Activated CD4-positive, alpha-beta memory T cell treated with anti-CD3 and anti-CD28 coated beads for 36 hours (primary cell): ENCODE results near the gene PARP11. TPM values are rescaled to one million over a fixed set of nuclear protein-coding genes. Genes with fewer than 3 reads are reported as not detected.

Source experiments
- CTCF ChIA-PET: fragments of 350-600 bp; sonication (Branson Sonifier 250); formaldehyde crosslinking; loops from one replicate; lab custom pipeline; 2021; ENCODE audit warnings: antibody characterized with exemption, inconsistent platforms; lab: Charles Lee
- POLR2A ChIA-PET: fragments of 350-600 bp; sonication (Branson Sonifier 250); formaldehyde crosslinking; loops from one replicate; lab custom pipeline; 2021; ENCODE audit warnings: antibody characterized with exemption; lab: Charles Lee
- DNase-seq: peaks from one replicate; pipeline ENCODE4 v3.0.0-alpha.2; 2020
- H3K27ac Mint-ChIP-seq: one replicate; pipeline ENCODE4 v1.8.0; 2021; ENCODE audit warnings: mixed read lengths
- H3K27me3 Mint-ChIP-seq: one replicate; pipeline ENCODE4 v1.8.0; 2021; ENCODE audit warnings: mixed read lengths
- H3K36me3 Mint-ChIP-seq: one replicate; pipeline ENCODE4 v1.8.0; 2021; ENCODE audit warnings: mixed read lengths
- H3K4me1 Mint-ChIP-seq: one replicate; pipeline ENCODE4 v1.8.0; 2021; ENCODE audit warnings: low read depth, mixed read lengths
- H3K4me3 Mint-ChIP-seq: one replicate; pipeline ENCODE4 v1.8.0; 2021; ENCODE audit warnings: mild to moderate bottlenecking, mixed read lengths
- H3K9me3 Mint-ChIP-seq: one replicate; pipeline ENCODE4 v1.8.0; 2021; ENCODE audit warnings: mixed read lengths
- intact Hi-C: fragments of 100-400 bp; cut with micrococcal nuclease; formaldehyde crosslinking; loops from one replicate; pipeline ENCODE4 v1.15.1; 2023
- total RNA-seq, 2 experiments: library from RNA; stranded (reverse); gene quantifications; one replicate each; pipeline ENCODE4 v1.2.3, GENCODE V29; 2021

Gene PARP11
- total RNA-seq, 2 experiments from 2014 or later = 16.6 to 17.8 TPM

DNA sequence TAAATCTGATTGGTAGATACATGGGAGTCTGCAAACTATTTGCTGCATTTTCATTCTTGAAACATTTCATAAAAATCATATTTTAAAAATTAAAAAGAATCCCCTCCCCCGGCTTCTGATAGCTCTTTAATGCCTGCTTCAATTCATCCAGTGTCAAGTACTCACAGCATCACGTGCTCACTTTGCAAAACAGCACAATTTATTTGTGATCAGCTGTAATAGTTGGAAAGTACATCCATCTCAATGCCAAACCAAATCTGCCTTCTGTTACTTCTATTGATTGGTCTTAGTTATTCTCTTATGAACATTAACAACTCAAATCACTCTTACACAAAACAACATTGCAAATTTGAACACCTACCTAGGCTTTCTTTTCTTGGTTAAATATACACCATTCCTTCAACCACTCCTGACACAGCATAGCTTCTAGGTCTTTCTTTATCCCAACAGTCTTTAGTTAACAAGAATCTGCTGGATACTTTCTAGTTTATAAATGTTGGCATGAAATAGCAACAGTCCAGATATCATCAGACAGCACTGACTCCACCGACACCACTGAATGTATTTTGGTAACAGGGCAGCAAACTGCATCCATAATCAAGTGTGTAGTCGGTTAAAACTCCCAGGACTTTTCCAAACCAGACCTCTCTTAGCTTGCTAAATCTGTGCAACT, 58.0 kb downstream of the PARP11 start:
- Mint-ChIP-seq H3K9me3 (no peaks in the 10 kb centered on the region), H3K4me3 (no peak overlapping the region), H3K36me3 (peaks cover 12% of the 10 kb centered on the region), H3K4me1 (no peaks in the 10 kb centered on the region), H3K27me3 (no peaks in the 10 kb centered on the region), H3K27ac (no peak overlapping the region)
- ChIA-PET CTCF (interaction anchor here (1.5 to 2.3 kb wide), 2 partner anchors 11 to 515 kb away, joined by 3 to 5 read pairs; no protein-coding TSS in a partner anchor), POLR2A (no interaction called here)
- DNase-seq = no peak
- intact Hi-C loops = no loop called here

DNA sequence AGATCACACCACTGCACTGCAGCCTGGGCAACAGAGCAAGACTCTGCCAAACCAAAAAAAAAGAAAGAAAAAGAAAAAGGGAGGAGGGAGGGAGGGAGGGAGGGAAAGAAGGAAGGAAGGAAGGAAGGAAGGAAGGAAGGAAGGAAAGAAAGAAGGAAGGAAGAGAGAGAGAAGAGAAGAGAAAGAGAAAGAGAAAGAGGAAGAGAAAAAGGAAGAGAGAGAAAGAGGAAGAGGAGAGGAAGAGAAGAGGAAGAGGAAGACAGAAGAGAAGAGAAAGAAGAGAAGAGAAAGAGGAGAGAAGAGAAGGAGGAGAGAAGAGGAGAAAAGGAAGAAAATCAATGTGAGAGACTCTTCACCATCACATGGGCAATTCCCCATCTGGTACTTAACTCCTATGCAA, 62.7 kb downstream of the PARP11 start:
- Mint-ChIP-seq H3K27ac (no peak overlapping the region), H3K9me3 (no peaks in the 10 kb centered on the region), H3K36me3 (peaks cover 7% of the 10 kb centered on the region), H3K4me3 (no peak overlapping the region), H3K4me1 (peaks cover 16% of the 10 kb centered on the region), H3K27me3 (no peaks in the 10 kb centered on the region)
- intact Hi-C loops = no loop called here
- CTCF ChIA-PET = interaction anchor here (1.5 kb wide), 1 partner anchor 511 kb away, joined by 5 read pairs; no protein-coding TSS in a partner anchor
- POLR2A ChIA-PET = no interaction called here
- no peak for DNase-seq

DNA sequence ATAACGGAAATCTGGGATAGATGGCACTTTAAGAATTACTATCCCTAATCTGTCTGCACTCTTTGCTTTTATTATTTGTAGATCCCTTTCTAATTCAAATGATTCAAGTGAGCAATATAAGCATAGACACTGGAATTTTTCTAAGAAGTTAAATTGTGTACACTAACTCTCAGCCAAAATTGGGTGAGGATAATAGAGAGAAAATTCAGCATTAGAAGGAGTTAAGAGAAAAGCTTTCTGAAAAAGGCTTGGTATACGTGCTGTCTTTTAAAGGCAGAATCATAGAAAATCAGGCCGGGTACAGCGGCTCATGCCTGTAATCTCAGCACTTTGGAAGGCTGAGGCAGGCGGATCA, 63.2 kb downstream of the PARP11 start:
- intact Hi-C loops = no loop called here
- ChIA-PET POLR2A (no interaction called here), CTCF (interaction anchor here (1.5 to 1.9 kb wide), 2 partner anchors 510 kb away, joined by 5 to 15 read pairs; no protein-coding TSS in a partner anchor)
- DNase-seq = no peak
- H3K36me3 Mint-ChIP-seq = peaks cover 7% of the 10 kb centered on the region
- no peaks in the 10 kb centered on the region for H3K9me3 Mint-ChIP-seq
- H3K27me3 Mint-ChIP-seq = no peaks in the 10 kb centered on the region
- H3K4me3 Mint-ChIP-seq = no peak overlapping the region
- peaks cover 16% of the 10 kb centered on the region for H3K4me1 Mint-ChIP-seq
- H3K27ac Mint-ChIP-seq = no peak overlapping the region

DNA sequence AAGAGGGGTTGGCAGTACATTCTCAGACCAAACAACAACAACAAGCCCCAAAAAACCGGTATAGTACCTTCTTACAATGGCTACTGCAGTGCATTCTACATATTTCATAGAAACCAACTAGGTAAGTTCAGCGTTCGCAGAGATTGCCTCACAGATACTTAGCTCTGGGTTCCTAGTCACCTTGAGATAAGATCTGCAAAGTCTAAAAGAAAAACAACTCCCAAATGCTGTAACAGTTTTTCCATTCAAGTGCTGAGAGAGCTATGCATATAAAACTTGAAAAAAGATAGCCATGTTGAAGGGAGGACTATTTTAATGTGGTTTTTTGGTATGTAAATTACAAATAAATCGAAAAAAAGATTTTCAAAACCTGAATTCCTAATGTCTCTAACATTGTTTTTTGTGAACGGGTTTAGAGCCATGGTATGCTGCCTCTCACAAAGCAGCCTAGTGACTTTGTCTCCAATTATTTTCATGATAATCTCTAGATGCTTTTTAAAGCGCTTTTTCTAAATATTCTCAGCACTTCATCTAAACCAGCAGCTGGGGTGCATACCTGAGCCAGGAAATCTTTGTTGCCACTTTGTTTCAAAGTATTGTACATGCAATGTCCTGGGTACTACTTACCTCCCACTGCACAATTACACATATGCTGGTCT, 63.7 kb downstream of the PARP11 start:
- ChIA-PET CTCF (interaction anchor here (1.9 kb wide), 1 partner anchor 509 kb away, joined by 15 read pairs; no protein-coding TSS in a partner anchor), POLR2A (no interaction called here)
- Mint-ChIP-seq H3K27me3 (no peaks in the 10 kb centered on the region), H3K4me3 (no peak overlapping the region), H3K36me3 (peaks cover 7% of the 10 kb centered on the region), H3K9me3 (no peaks in the 10 kb centered on the region), H3K4me1 (peaks cover 16% of the 10 kb centered on the region), H3K27ac (no peak overlapping the region)
- intact Hi-C loops = no loop called here
- DNase-seq = no peak

DNA sequence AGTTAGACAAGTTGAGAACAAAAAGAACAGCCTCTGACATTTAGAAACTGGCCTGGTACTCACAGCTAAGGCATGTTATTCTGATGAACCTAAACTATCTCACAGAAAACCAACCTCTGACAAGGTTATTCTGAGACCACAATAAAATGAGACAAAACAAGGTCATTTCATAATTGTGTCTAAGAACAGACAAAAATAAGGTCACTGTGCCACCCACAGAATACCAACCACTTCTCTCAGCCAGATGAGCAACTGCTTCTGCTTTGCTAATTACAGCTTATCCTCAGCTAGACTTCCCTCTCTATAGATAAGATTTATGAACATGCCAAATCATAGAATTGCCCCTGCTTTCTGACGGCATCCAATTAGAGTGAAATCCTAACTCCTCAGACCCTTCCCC, 68.1 kb downstream of the PARP11 start:
- POLR2A ChIA-PET = no interaction called here
- DNase-seq = no peak
- Mint-ChIP-seq H3K9me3 (no peaks in the 10 kb centered on the region), H3K4me3 (no peak overlapping the region), H3K27ac (no peak overlapping the region), H3K27me3 (no peaks in the 10 kb centered on the region), H3K4me1 (peaks cover 16% of the 10 kb centered on the region), H3K36me3 (no peaks in the 10 kb centered on the region)
- intact Hi-C loops = no loop called here
- CTCF ChIA-PET = interaction anchor here (1.1 to 5.3 kb wide), 8 partner anchors 10 to 732 kb away, joined by 3 to 114 read pairs (median 4); no protein-coding TSS in a partner anchor

DNA sequence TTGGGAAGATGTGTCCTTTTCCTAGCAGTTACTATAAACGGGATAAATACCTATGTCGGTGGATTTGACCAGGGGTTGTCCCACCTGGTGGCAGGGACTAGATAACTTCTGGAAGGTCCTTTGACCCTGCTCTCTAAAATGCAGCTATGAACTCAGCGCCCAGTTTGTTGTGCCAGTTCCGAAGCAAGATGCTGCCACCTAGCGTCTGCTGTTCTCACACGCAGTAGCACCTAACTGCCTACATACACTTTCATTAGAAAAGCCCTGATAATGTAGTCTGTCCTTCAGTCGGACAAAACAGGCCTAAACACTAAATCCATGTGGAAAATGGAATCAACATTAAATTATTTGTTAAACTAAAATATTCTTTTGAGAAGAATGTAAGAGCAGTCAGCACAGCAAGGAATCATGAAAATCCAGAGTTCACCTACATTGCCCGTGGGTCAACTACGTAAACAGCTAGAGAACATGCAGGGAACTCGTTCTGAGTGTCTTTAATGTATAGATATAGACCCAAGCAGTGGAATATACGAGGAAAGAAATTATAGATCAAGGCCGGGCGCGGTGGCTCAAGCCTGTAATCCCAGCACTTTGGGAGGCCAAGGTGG, 69.2 kb downstream of the PARP11 start:
- CTCF ChIA-PET = interaction anchor here (0.6 to 5.3 kb wide), 46 partner anchors 8 to 737 kb away, joined by 3 to 114 read pairs (median 4); partner anchors contain the start of gene CRACR2A
- intact Hi-C loops = loop anchor here (1.0 kb wide), 2 partner anchors 149 to 504 kb away; no protein-coding TSS in a partner anchor

DNA sequence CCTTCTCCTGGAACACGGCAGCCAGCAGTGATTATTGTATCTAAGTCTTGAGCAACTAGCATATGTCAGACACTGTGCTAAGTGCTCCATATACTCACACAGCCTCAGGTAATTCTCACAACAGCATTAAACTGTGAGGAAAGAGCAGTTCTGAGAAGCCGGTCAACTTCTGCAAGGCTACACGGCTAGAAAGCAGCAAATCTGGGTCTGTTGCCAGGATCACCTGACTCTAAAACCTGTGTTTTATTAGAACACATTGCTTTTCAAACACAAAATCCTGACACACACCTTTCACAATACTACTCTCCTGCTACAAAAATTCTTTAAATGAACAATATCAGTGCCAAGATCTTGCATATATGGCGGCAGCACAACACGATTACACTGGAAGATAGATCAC, 70.5 kb downstream of the PARP11 start:
- Mint-ChIP-seq H3K4me1 (peaks cover 3% of the 10 kb centered on the region), H3K9me3 (no peaks in the 10 kb centered on the region), H3K36me3 (peaks cover 3% of the 10 kb centered on the region), H3K27me3 (no peaks in the 10 kb centered on the region), H3K4me3 (no peak overlapping the region), H3K27ac (no peak overlapping the region)
- DNase-seq = no peak
- POLR2A ChIA-PET = no interaction called here
- intact Hi-C loops = no loop called here
- CTCF ChIA-PET = interaction anchor here (0.7 to 5.3 kb wide), 9 partner anchors 9 to 828 kb away, joined by 3 to 114 read pairs (median 5); no protein-coding TSS in a partner anchor

More for the DNA sequence above, 69.2 kb downstream of the PARP11 start:
- H3K4me3 Mint-ChIP-seq = no peak overlapping the region
- H3K27ac Mint-ChIP-seq = no peak overlapping the region
- no peaks in the 10 kb centered on the region for H3K9me3 Mint-ChIP-seq
- no peaks in the 10 kb centered on the region for H3K36me3 Mint-ChIP-seq
- H3K27me3 Mint-ChIP-seq = no peaks in the 10 kb centered on the region
- H3K4me1 Mint-ChIP-seq = peaks cover 9% of the 10 kb centered on the region
- POLR2A ChIA-PET = no interaction called here
- DNase-seq = peak; percentile 81

DNA sequence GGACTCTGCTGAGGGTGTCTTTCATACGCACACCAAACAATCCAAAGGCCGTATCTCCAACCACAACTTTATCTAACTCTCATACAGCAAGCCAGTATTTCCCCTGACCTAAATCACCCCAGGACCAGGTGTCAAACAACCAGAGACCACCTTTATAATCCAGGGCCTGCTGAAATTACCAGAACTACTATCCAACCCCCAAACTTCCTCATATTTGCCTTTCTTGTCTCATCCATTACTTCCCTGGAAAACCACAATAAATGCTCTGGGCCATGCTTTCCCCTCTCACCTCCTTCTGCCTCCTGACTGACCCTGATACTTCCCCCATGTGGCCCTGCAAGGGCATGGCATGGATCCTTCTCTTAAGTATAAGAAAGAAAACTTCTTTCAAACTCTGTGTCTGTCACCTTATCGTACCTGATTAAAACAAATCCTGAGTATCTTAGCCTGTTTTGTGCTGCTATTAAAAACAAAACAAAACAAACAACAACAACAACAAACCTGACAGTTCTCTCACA, 75.6 kb downstream of the PARP11 start:
- Mint-ChIP-seq H3K4me3 (no peak overlapping the region), H3K36me3 (peaks cover 5% of the 10 kb centered on the region), H3K27ac (no peak overlapping the region), H3K4me1 (peaks cover 5% of the 10 kb centered on the region), H3K27me3 (no peaks in the 10 kb centered on the region), H3K9me3 (no peaks in the 10 kb centered on the region)
- POLR2A ChIA-PET = no interaction called here
- DNase-seq = no peak
- CTCF ChIA-PET = interaction anchor here (1.1 to 4.9 kb wide), 2 partner anchors 10 to 497 kb away, joined by 4 to 53 read pairs; no protein-coding TSS in a partner anchor
- intact Hi-C loops = no loop called here

DNA sequence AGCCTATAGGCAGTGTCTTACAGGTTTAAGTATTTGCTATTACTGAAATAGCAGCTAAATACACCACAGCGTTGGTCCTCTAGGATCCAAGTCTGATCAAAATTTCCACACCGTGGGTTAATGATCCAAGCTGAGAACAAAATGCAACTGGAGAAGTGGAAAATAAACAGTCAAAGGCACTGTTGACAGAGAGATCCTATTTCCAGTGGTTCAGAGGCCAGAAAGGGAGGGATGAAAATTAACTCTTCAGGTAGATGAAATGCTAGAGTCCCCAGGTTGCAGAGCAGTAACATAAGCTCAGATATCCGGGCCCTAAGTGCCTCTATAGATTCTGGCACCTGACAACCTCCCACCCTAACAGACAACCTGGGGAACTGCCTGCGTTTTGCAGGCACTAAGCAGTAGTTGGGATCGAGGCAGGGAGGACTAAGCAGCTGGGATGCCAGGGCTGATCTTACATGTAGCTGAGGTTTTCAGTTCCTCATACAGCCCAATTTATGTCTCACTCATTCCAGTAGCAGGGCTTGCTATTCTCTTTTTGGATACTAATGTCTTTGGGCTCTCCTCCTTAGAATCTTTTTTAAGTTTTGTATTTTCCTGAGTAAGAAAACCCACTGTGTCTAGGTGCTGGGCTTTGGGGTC, 77.6 kb downstream of the PARP11 start:
- no peaks in the 10 kb centered on the region for H3K27me3 Mint-ChIP-seq
- intact Hi-C loops = no loop called here
- no peak overlapping the region for H3K4me3 Mint-ChIP-seq
- no peaks in the 10 kb centered on the region for H3K9me3 Mint-ChIP-seq
- ChIA-PET POLR2A (no interaction called here), CTCF (interaction anchor here (1.8 to 2.1 kb wide), 3 partner anchors 9 to 495 kb away, joined by 4 to 16 read pairs (median 6); no protein-coding TSS in a partner anchor)
- no peak overlapping the region for H3K27ac Mint-ChIP-seq
- H3K4me1 Mint-ChIP-seq = peaks cover 5% of the 10 kb centered on the region
- H3K36me3 Mint-ChIP-seq = peaks cover 5% of the 10 kb centered on the region
- no peak for DNase-seq

DNA sequence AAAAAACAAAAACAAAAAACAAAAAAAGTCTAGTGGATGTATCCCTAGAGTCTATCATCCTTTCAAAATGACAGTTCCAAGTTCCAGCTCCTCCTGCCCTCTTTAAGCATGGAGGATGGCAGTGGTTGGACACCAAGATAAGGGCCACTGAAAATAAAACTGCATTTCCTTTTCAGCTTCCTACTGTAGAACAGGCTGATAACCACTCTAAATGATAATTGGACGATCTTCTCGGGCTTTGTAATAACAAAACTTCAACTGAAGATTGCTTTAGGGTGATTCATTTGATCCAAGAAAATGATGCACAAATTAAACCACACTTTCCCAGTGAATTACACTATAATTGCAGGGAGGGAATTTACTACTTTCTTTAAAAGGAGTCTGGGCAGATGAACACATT, 78.1 kb downstream of the PARP11 start:
- intact Hi-C loops = no loop called here
- H3K36me3 Mint-ChIP-seq = peaks cover 5% of the 10 kb centered on the region
- no peak for DNase-seq
- POLR2A ChIA-PET = no interaction called here
- H3K27me3 Mint-ChIP-seq = no peaks in the 10 kb centered on the region
- H3K4me3 Mint-ChIP-seq = no peak overlapping the region
- H3K27ac Mint-ChIP-seq = no peak overlapping the region
- CTCF ChIA-PET = interaction anchor here (1.8 to 2.1 kb wide), 3 partner anchors 9 to 495 kb away, joined by 4 to 16 read pairs (median 6); no protein-coding TSS in a partner anchor
- peaks cover 5% of the 10 kb centered on the region for H3K4me1 Mint-ChIP-seq
- H3K9me3 Mint-ChIP-seq = no peaks in the 10 kb centered on the region

DNA sequence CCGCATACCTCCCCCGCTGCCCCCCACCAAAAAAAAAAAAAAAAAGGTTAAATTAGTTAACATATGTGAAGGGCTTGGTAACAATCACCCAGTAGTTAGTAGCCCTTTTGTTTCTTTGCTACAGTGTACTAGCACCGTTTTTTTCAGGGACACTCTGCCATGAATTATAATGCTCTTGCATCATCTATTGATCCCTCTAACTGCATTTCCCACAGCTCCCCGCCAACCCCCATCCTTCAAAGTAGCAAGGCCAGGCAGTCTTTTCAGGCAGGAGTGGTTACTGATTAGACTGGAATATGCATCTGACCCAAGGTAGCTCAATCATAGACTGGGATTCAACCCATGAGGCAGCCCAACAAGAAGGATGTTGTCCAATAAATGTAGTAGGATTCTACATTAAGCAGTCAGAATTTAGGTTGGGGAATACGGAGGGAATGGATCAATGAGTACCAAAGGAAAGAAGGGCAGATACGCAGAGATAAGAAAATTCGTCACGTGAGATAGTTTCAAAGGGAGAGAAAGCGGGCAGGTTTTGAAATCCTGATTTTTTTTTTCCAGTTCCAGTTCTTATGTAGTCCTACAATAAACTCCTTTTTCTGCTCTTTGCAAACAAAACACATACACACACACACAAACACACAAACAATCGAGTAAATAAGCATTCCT, 80.4 kb downstream of the PARP11 start:
- intact Hi-C loops = no loop called here
- peaks cover 3% of the 10 kb centered on the region for H3K9me3 Mint-ChIP-seq
- H3K27ac Mint-ChIP-seq = no peak overlapping the region
- ChIA-PET CTCF (interaction anchor here (0.7 kb wide), 1 partner anchor 11 kb away, joined by 6 read pairs; no protein-coding TSS in a partner anchor), POLR2A (no interaction called here)
- peaks cover 5% of the 10 kb centered on the region for H3K4me1 Mint-ChIP-seq
- no peak overlapping the region for H3K4me3 Mint-ChIP-seq
- DNase-seq = no peak
- no peaks in the 10 kb centered on the region for H3K27me3 Mint-ChIP-seq
- H3K36me3 Mint-ChIP-seq = peaks cover 7% of the 10 kb centered on the region
